Measurements from ENCODE around the gene EPHA6.

EPHA6 gene

DNA sequence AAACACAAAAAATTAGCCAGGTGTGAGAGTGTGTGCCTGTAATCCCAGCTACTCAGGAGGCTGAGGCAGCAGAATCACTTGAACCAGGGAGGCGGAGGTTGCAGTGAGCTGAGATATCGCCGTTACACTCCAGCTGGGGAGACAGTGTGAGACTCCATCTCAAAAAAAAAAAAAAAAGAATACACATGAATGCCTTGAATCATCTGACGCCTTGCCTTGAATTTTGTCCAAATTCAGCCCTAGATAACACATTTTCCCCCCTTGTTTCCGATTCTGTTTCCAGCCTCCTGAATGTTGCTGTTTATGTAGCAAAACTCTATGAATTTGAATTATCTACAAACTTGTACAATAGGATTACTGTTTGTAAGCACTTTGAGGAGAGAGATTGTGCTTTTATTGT is 851.5 kb downstream of the EPHA6 start:
- DNase-seq = no peak

DNA sequence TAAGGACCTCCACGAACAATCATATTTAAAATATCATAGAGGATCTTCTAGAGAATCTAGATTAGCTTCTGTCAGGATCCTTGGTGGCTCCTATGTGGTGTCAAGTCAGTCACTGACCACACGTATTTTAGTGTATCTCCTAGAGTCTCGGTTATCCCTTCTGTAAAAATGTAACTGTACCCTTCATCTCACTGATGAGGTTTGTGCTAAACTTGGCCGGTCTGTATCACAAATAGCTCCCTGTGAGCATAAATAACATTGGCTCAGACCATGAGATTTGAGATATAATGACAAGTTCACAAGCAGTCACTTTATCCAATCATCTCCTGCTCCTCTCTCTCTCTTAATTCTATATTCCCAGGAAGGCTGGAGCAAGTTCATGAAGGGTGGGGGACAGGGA is 856.6 kb downstream of the EPHA6 start:
- DNase-seq = no peak

DNA sequence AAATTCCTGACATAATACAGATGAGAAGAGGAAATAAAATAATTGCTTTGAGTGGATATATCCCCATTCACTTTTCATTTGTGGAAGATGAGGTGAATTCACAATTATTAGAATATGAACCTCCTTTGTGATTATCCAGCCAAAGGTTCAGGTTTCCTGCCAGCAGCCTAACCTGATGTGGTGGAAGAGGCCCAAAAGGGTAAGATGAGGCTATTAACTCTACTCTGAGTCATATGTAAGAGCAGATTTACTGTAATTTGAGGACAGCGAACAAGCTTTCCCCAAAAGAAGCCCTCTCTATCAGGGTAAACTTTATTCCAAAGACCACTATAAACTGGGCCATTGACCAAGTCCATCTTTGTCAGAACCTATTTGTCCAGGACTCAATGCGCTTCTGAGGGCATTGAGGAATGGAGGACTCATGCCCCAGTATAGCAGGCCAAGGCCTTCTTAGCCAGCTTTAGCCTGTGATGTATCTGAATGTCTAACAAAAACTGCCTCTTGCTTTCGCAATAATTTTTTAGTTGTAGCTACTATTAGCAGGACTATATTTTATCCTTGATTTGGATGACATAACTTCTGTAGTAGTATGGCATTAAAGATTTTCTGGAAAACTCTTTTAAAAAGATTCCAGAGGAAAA is 859.1 kb downstream of the EPHA6 start:
- DNase-seq = no peak

DNA sequence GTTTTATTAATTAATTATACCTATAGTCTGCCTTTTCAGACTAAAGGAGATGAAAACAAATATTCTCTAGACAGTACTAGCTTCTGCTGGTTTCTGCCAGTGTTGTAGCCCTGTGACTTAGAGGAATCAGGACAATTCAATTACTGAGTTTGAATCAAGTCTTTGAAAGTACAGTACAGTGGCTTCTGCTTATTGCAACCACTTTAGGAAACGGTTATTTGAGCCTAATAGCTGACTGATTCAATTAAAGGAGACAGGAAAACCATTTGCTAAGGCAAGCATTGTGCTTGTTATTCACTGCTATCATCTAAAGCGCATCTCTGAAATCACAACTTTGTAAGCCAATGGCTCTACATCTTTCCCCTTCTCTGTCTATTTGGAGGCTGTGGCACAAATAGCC is 860.1 kb downstream of the EPHA6 start:
- DNase-seq = no peak

DNA sequence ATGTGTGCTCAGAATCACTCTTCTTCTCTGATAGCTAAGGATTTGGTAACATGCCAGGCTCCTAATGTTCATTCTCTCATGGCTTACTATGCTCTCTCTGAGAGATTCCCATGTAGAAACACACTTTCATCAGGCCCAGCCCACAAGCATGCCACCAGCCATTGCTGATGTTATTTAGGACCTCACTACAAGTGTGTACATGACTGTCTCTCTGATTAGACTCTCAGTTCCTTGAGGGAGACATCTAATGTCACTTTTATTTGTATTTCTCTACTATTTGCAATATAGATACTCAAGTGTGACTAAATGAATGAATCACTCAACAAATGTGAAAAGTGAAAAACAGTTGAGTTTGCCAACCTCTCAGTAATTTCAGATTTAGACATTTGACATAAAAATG is 865.8 kb downstream of the EPHA6 start:
- DNase-seq = no peak

DNA sequence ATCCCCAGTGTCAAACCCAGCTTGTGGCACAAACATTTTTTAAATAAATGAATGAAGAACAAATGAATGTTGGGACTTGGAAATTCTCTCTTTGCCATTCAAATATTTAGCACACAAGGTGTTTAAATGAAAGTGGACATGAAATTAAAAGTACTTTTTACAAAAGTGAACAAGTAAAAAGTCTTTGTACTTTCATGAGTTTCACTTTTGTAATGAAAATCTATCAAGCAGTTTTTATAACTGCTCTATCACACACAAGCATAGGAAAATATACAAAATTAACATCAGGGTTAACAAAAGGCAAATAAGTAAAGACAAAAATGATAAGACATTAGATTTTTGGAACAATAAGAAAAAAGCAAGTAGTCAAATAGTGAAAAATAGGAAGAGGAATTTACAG is 866.3 kb downstream of the EPHA6 start:
- no peak for DNase-seq

DNA sequence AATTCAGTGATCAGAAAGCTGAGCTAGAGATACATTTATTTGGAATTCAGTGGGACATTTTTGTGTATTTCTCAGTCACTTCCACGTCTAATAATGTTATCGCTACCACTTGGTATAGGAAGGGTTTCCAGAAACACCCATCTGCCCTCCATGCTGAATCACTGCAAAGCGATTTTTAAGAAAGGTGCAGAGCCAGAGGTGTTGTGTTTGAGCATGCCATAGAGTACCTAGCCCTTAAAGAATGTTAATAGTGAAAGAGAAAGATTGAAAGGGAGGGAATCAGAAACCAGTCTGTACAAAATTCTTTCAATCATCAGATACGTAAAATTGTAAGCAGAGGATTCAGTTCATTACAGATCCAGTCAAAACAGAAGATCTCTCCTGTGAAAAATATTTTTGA is 870.1 kb downstream of the EPHA6 start:
- no peak for DNase-seq

DNA sequence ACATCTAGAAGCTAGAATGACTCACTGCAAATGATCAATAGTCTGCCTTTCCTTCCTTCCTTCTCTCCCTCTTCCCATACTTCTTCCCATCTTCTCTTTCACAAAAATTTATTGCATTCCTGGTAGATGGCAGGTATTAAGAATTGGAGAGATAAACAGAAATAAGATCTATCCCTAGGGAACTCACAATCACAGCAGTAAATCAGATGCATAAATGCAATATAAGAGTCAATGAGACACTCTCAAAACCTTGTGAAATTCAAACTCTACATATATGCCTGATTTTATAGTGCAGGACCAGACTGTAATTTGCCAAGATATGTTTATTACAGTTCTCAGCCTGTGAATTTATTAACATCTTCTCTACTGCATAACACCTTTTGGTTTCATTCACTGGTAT is 871.9 kb downstream of the EPHA6 start:
- no peak for DNase-seq

DNA sequence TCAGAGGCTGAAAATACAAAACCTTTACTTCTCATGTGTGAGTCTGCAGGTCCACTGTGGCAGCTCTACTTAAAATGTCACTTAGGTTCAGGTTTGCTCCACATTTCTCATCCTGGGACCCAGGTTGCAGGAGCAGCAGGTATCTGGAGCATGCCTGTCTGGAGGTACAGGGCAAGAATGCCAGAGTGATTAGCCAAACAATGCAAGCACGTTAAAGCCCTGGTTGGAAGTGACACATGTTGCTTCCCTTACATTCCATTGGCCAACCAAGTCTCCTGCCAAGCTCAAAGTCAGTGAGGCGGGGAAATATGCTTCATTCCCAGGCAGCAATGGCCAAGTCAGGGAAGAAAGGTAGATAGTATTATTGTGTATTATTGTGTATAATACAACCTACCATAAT is 873.3 kb downstream of the EPHA6 start:
- no peak for DNase-seq

DNA sequence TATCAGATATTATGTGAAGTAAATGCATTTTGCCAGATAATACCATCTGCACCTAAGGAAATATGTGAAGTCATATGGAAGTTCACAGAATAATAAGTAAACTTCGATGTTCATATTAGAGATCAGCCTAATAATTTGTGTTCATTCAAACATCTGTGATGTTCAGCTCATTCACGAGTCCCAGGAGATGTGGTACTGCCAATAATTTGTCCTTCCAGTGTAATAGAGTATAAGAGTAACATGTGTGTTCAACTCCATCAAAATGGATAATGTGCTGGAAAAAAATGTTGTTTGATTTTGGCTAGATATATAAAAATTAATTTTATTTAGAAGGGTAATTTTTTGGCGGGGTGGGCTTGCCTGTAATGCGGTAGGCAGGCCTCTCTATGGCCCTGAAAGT is 874.7 kb downstream of the EPHA6 start:
- DNase-seq = no peak

DNA sequence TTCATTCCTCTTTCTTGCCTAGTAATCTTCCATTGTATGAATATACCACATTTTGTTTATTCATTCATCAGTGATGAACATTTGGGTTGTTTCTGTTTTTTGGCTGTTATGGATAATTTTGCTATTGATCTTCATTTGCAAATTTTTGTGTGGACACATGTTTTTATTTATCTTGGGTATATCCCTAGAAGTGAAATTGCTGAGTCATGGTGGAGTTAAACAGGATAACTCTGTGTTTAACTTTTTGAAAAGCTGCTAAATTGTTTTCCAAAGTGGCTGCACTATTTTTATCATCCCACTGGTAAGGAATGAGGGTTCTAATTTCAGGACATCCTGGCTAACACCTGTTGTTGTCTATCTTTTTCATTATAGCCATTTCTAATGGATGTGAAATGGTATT is 875.6 kb downstream of the EPHA6 start:
- DNase-seq = no peak

DNA sequence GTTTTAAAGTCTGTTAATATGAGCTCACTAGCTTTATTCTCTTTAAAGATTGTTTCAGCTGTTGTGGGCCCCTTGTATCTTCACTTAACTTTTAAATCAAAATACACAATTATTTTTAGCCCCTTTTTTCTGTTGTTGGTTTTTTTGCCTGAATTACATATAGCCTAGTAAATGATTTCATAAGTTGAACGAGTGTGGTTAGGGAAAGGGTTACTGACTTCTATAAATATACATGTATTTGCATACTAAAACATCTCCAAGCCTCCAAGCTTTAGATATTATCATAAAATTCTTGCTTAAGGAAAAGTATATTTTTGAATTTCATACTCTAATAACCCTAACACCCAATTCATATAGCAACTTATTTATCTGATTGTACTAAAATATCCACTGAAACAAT is 877.0 kb downstream of the EPHA6 start:
- no peak for DNase-seq

DNA sequence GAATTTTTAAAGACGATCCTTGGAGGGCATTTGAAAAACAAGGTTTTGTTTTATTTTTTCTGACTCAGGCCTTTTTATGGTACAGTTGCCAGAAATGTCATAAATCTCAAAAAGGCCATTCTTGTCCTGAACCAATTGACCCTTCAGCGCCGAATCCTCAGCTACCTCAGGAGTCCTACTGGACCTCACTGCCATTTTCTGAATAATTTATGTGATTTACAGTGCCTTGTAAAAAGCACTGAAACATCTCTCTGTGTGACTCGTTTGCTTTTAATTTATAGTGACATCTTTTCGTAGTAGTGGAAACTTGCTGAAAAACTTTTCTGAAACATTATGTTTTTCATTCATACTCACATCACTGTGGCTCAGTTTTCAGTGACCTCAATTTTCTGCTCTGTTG is 878.0 kb downstream of the EPHA6 start:
- DNase-seq = no peak

DNA sequence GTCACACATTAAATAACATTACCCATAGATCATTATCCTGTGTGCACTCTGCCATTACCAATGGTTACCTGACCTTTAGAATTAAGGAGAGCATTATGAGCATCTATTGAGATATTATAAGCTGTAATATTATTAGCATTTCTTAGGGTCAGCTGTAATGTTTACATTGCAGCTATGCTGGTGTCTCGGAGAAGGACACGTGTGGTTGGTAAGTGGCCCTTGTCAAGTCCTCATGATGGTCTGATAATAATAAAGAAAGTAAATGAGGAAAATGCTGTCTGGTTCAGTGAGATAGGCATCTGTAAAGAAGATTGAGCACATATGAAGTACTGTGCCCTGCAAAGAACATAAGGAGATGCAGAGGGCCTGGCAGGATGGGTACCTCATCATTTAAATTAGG is 878.4 kb downstream of the EPHA6 start:
- DNase-seq = no peak

DNA sequence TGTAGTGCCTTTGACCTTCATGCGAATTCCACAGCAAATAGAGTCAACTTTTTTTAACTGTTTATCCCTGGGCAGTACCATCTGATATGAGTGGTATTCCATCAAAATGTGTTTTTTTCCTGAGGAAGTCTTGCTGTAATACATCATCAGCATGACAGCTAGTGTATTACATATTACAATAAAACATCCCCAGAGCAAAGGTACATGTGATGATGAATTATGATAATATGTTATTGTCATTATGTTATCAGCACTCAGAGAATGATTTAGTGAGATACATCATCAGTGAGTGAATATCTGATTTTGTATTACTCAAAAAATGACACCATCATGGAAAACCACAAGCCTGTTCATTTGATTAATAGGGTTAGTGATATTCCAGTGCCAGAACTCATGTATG is 880.5 kb downstream of the EPHA6 start:
- DNase-seq = no peak

DNA sequence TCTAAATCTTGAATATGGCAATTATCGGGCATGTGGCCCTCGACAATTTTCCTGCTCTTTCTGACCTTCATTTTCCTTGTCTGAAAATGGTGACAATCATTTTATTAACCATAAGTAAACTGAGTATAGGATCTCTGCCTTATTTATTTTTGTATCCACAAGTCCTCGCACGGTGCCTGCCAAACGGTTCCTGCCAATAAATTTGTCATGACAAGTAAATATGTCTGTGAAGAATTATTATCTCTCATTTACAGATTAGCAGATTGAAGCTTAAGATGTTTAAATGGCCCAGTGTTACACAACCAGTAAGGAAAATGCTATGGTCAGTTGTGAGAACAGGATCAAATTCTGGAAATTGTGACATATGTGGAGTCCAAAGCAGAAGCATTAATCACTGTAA is 884.3 kb downstream of the EPHA6 start:
- no peak for DNase-seq

DNA sequence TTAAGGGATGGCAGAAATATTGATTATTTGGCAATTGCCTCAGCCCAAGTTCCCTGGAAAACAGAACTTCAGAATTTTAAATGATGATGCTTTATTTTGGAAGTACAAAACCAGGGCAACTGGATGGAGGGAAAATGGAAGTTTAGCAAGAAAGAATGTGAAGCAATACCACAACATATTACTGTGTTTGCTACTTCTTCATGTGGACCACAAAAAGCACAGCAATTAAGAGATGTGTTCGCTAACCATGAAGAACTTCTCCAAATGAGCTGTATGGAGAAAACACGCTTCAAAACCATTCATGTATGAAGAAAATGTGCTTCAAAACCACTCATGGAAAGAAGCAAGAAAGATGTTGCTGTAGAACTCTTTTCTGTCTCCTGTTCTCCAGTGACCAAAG is 885.5 kb downstream of the EPHA6 start:
- DNase-seq = no peak

DNA sequence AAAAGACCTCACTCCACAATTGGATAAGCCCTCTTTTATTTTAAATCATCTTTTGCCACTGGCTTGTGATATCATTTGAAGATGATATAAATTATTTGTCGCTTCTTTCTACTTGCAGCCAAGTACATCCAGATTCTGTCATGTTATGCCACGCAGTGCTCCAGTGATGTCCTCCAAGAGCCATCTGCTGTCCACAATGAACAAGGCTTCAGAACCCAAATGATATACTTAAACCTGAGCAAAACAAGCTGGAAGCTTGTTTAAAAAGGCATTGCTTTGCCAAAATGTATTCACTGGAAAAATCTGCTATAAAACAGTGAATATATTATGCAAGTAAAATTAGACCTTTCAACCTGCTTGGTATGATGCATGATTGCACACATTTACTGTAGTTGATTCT is 891.4 kb downstream of the EPHA6 start:
- DNase-seq = no peak

DNA sequence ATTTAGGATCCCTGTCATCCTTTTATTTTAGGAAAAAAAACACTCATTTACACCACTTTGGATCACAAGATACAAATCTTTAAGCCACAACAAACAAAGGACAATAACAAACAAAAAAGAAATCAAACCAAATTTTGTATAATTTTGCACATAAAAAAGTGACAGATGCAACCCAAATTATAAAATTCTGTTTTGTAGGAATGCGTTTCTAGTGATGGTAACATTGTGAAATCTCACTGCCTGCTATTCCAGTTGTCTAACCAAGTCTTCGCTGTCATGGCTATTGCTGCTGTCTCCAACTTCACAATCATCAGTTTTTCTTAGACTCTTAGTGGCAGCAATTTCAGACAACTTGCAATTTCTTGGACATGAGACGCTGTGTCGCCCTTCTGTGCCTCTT is 891.8 kb downstream of the EPHA6 start:
- DNase-seq = no peak

DNA sequence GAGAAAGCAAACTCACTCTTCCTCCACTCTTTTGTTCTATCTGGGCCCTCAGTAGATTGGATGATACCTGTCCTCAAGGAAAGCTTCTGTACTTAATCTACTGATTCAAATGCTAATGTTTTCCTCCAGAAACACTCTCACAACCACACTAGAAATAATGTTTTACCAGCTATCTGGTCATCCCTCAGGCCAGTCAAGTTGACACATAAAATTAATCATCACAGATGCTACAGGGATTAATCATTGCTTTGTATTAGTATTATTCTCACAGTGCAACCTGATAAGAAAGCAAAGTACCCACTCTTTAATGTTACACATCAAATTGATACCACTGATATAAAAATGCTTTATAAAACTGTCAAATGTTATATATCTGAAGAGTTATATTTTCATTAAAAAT is 897.3 kb downstream of the EPHA6 start:
- DNase-seq = no peak

DNA sequence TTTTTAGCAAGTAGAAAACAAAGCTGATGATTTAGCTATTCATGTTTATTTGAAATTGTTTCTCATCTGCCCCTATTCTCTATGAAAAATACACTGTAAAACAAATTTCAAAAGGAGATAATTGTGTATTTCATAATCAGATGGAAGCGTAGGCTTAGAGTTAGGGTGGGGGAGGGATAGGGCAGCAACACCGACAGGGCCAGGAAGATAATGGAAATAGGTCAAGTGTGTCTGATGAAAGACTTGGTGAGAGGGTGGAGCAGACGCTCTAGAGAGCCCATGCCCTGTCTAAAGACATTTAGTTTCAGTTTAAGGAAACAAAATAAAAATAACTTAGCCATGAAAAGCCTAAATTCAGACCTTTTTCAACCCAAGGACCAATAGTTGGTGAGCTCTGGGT is 898.5 kb downstream of the EPHA6 start:
- no peak for DNase-seq

DNA sequence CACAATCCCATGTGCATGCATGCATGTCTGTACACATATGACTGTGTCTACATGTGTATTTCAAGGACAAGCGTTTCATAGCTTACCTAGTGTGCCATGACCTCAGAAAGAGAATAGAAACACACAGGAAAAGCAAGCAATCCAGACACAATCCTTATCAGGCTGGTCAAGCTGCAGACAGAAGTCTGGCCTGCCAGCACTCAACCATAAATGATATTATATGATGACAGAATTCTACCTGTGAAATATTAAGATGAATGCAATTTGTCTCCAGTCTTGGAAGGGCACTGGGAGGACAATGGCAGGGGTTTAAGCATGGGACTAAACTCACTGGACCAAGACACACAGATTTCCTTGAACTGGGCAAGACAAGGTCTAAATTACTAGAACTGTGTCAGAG is 899.2 kb downstream of the EPHA6 start:
- no peak for DNase-seq

DNA sequence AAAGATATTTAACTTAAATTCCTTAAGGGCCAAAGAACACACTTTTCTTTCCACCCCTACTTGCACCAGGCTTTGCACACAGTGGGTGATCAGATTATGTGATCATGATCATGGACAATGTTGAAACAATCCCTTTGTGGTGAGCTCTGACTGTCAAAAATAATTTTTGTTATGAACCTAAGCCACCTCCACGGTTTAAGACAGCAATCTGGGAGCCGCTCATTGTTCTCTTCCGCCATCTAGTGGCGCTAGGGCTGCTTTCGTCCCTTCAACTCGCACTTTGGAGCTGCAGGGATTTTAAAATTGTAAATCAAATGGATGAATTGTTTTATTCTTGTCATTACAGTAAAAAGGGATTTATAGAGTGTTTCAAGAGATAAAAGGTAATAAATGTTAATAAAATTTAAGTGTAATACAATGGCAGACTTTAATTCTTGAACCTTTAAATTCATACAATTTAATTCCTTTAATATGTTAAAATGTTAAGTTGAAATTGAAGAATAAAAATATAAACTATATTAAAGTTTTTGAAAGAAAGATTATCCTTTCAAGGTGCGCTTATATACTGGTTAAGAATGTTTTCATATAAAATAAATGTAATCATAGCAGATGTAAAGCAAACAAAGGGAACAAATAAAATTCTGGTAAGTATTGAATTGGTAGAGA is 904.9 kb downstream of the EPHA6 start:
- peak; percentile 64 for DNase-seq

DNA sequence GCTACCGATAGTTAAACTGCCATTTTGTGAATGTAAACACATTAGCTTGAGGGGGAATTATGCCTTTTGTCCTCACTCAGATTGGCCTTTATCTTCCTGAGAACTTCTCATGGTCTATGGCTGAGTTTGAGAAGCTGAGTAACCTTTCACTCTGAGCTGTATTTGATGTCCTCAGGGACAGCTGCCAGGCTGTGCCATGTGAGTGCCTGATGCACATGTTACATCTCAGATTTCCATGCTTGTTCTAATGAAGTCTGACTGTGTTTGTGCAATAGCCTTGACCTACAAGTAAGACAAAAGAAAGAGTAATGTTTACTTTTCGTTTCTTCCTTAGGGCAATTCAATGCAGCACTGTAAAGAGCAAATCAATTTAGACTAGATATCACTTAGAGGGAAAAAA is 906.0 kb downstream of the EPHA6 start:
- DNase-seq = no peak

DNA sequence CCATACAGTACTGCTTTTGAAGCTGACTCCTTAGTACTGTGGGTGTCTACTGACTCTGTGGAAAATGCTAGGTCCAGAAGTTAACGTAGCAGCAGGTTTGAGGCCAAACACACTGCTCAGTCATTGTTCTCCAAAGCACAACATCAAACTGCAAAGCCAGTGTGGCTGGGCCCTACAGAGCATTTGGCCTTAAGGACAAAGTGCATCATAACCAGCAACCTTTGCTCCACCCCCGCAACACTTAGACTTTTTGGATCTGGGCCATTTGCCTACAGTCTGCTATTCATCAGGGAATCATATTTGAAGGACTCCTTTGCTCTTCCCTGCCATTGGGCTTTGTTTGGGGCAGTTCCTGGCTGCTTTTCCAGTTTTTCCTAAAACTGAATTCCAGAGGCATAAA is 907.1 kb downstream of the EPHA6 start:
- DNase-seq = no peak

All from CD4-positive, alpha-beta T cell treated with Interleukin-6 for 4 hours (primary cell).